Right atrium auricular region (tissue), 2 donors: Measurements from ENCODE around the gene PCP4. TPM values are rescaled to one million over a fixed set of nuclear protein-coding genes. Genes with fewer than 3 reads are reported as not detected.

Experiments
- DNase-seq: peaks from one replicate; pipeline ENCODE4 v3.0.0-alpha.2; 2019; ENCODE audit warnings: low spot score
- H3K27ac ChIP-seq, 2 donors: fragments of 200-600 bp; sonication (generic); 1 replicate in 1 of 2; 2 replicates in 1 of 2; pipeline ENCODE4 v1.5.1; 2016 to 2019
- H3K27me3 ChIP-seq, 2 donors: fragments of 200-600 bp; sonication (generic); one replicate each; pipeline versions ENCODE4 v1.5.1 to v1.6.0; 2017 to 2019
- H3K36me3 ChIP-seq: fragments of 200-600 bp; sonication (generic); one replicate; pipeline ENCODE4 v1.5.1; 2016
- H3K4me1 ChIP-seq, 2 donors: fragments of 200-600 bp; sonication (generic); one replicate each; pipeline versions ENCODE4 v1.5.1 to v1.6.0; 2017 to 2019
- H3K4me3 ChIP-seq, 2 donors: fragments of 200-600 bp; sonication (generic); 1 replicate in 1 of 2; 2 replicates in 1 of 2; pipeline ENCODE4 v1.5.1; 2017 to 2019; ENCODE audit warnings: mild to moderate bottlenecking in 1 of 2, moderate library complexity in 1 of 2
- H3K9me3 ChIP-seq, 2 donors: fragments of 200-600 bp; sonication (generic); one replicate each; pipeline ENCODE4 v1.5.1; 2019
- total RNA-seq, 2 donors: library from RNA; depleted of rRNA; stranded (reverse); fragments of >200 nt; gene quantifications; one replicate each; pipeline ENCODE4 v1.1.0, GENCODE V29; 2016
- TF ChIP-seq, protein P1 (sequence below), 2 donors: fragments of 200-600 bp; sonication (generic); IDR thresholded peaks; one replicate each; pipeline ENCODE4 v1.5.1; 2019; ENCODE audit warnings: antibody characterized with exemption in 2 of 2

PCP4 gene
- total RNA-seq, 2 donors from 2014 or later: 1.2 to 6.6 TPM

DNA sequence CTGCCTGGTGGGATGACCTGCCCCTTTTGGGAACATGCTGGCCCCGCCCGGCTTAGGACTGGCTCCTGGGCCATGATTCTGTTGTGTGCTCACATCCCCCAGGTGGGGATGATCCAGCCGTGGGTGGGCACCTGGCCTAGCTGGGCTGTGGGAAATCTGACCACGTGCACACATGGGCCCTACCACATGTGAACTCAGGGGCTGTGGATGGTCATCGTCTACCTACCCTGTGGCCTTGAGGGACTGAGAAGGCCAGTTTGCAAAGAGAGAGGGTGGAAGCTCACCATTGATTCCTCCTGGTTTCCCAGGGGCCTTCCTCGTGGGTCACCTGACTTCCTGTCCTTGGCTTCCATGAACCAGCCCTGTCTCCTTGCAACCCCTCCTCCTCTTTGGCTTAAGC is 19.4 kb upstream of the PCP4 start:
- Histone ChIP-seq H3K27me3 (no peaks in the 10 kb centered on the region), H3K36me3 (no peaks in the 10 kb centered on the region), H3K27ac (no peak overlapping the region), H3K4me3 (no peak overlapping the region), H3K4me1 (no peaks in the 10 kb centered on the region), H3K9me3 (no peaks in the 10 kb centered on the region)
- DNase-seq: no peak
- TF ChIP-seq, protein P1, sequence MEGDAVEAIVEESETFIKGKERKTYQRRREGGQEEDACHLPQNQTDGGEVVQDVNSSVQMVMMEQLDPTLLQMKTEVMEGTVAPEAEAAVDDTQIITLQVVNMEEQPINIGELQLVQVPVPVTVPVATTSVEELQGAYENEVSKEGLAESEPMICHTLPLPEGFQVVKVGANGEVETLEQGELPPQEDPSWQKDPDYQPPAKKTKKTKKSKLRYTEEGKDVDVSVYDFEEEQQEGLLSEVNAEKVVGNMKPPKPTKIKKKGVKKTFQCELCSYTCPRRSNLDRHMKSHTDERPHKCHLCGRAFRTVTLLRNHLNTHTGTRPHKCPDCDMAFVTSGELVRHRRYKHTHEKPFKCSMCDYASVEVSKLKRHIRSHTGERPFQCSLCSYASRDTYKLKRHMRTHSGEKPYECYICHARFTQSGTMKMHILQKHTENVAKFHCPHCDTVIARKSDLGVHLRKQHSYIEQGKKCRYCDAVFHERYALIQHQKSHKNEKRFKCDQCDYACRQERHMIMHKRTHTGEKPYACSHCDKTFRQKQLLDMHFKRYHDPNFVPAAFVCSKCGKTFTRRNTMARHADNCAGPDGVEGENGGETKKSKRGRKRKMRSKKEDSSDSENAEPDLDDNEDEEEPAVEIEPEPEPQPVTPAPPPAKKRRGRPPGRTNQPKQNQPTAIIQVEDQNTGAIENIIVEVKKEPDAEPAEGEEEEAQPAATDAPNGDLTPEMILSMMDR (IDR thresholded peaks at IDR 0.05): no peak

DNA sequence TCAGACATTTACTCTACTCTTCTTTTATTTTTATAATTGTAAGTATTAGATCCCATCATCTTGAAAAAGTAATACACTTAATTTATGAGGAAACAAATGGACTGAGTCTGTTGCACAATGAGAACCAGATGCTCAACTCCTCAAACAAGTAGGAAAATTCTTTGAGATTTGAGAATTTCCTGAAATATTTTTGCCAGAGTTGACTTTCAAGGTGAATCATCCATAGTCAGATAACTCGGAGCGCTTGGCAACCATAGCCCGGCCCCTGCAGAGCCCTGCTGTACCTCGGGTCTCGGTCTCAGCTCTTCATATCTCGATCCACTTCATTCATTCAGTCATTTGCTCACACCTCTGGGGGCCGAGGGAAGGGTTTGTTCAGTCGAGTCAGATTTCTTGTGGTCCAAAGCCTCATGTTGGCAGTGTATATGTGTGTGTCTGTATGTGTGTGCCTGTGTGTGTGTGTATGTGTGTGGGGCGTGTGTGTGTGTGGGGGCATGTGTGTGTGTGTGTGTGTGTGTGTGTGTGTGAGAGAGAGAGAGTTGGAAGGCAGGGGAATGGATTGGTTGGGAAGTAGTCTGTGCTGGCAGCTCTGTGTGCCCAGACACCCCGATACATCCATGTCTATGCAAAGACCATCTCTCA is 18.1 kb upstream of the PCP4 start:
- DNase-seq: no peak
- Histone ChIP-seq H3K4me3 (no peak overlapping the region), H3K27ac (no peak overlapping the region), H3K27me3 (no peaks in the 10 kb centered on the region), H3K9me3 (no peaks in the 10 kb centered on the region), H3K36me3 (no peaks in the 10 kb centered on the region), H3K4me1 (no peaks in the 10 kb centered on the region)
- TF ChIP-seq, protein P1 (IDR thresholded peaks at IDR 0.05): no peak

DNA sequence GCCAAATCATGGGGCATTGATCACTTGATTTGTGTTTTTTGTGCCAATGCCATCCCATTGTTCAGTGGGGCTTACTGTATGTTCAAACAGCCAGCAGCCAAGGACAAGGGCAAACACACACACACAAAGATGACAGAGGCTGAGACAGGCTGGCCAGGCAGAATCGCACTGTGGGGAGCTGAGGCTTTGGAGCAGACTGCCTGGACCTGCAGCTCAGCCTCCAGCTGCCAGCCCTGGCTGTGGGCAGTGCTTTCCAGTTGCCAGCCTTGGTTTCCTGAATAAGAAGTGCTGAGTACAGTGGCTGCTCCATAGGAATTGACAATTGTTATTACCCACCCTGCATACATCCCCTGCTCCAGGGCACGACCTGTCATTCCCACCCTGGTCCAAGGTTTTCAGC is 16.9 kb upstream of the PCP4 start:
- no peak for DNase-seq
- no peaks in the 10 kb centered on the region for H3K4me1 ChIP-seq

DNA sequence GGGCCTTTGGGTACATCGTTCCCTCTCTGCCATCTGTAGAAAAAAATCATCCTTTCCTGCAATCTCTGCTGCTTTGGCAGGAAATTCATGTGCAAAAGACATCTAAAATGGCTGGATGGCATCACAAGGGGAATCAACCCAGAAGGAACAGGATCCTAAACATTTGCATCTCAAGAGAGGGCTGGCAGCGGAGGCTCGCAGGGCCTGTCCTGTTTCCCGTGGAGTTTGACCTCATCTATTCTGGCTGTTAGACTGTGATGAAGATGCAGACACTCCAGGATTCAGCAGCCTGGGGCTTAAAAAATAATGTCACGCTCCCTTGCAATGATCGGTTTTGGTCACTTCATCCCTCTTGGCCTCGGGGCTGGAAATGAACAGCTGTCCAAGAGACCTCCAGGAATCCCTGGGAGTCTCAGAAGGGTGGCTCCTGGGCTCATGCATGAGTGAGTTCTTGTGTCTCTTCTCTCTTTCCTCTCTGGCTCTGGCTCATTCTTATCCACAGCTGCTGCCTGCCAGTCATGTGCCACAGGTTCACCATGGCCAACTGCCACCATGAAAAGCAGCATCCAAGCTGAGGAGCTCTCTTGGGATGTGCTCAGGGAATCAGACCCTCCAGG is 16.1 kb upstream of the PCP4 start:
- no peak overlapping the region for H3K27ac ChIP-seq

More for the DNA sequence above, 16.9 kb upstream of the PCP4 start:
- H3K27ac ChIP-seq: no peak overlapping the region
- H3K4me3 ChIP-seq: no peak overlapping the region
- H3K27me3 ChIP-seq: no peaks in the 10 kb centered on the region
- no peaks in the 10 kb centered on the region for H3K36me3 ChIP-seq
- H3K9me3 ChIP-seq: no peaks in the 10 kb centered on the region
- TF ChIP-seq, protein P1 (IDR thresholded peaks at IDR 0.05): no peak

DNA sequence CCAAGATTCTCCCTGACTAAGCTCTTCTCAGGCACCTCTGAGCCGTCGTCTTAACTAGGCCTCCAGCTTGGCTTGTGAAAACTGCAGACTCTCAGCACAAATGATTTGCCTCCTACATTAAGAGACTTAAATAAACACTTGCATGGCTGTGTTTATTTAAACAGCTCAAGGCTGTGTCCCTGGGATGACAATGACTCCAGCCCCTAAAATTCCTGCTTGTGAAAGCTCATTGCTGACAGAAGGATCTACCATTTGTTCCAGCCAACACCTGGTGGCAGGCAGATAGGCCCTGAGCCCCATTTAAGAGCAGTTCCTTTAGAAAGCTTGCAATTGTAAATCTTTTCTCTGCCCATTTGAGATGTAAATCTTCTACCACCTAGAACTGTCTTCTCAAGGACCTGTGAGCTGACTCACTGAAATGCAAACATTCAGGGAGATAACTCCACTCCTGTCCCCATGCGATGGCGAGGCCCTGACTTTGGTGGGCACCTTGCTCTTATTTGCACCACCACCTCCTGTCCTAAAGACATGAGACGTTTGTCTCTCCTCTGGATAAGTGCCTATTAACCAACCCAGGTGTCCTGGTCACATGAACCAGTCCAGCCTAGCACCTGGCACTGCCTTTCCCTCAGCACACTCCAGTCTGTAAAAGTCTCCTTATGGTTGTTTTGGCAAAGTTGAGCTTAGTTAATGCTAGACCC is 15.1 kb upstream of the PCP4 start:
- Histone ChIP-seq H3K4me3 (no peak overlapping the region), H3K4me1 (no peaks in the 10 kb centered on the region), H3K9me3 (no peaks in the 10 kb centered on the region), H3K36me3 (no peaks in the 10 kb centered on the region), H3K27me3 (no peaks in the 10 kb centered on the region), H3K27ac (no peak overlapping the region)
- DNase-seq: no peak
- TF ChIP-seq, protein P1 (IDR thresholded peaks at IDR 0.05): no peak

More for the DNA sequence above, 16.1 kb upstream of the PCP4 start:
- no peaks in the 10 kb centered on the region for H3K27me3 ChIP-seq
- DNase-seq: no peak
- H3K36me3 ChIP-seq: no peaks in the 10 kb centered on the region
- TF ChIP-seq, protein P1 (IDR thresholded peaks at IDR 0.05): no peak
- no peaks in the 10 kb centered on the region for H3K9me3 ChIP-seq
- no peaks in the 10 kb centered on the region for H3K4me1 ChIP-seq
- no peak overlapping the region for H3K4me3 ChIP-seq
